NCI-H2196 (cell line): ENCODE measurements around the gene CLTRN.

Source experiments
- DNase-seq: peaks from one replicate; lab custom pipeline; 2025; ENCODE audit not compliant: unreplicated experiment; lab: John Stamatoyannopoulos, UW

The CLTRN gene

GRCh38 chrX:15579778-15580747 lies 84.5 kb downstream of the CLTRN start:
- DNase-seq = no peak
